GM08714 (cell line): ENCODE results near the gene KRTAP16-1.

Experiments used
- H3K4me3 ChIP-seq: fragments of 200-500 bp; sonication (Bioruptor generic); 2 replicates; pipeline ENCODE4 v1.5.1; 2014; ENCODE audit warnings: mild to moderate bottlenecking, low read length, inconsistent platforms
- ZNF274 ChIP-seq: IDR thresholded peaks from 2 replicates; pipeline ENCODE4 v1.6.1; 2012; ENCODE audit warnings: mild to moderate bottlenecking, low read depth, low read length

The KRTAP16-1 gene

GRCh38 chr17:41324180-41325075, 15.3 kb upstream of the KRTAP16-1 start:
- TF ChIP-seq ZNF274: no peak
- H3K4me3 ChIP-seq: no peak overlapping the region

GRCh38 chr17:41322903-41323895, 14.1 kb upstream of the KRTAP16-1 start:
- TF ChIP-seq ZNF274: no peak
- no peak overlapping the region for H3K4me3 ChIP-seq

GRCh38 chr17:41322094-41322902, 13.2 kb upstream of the KRTAP16-1 start:
- H3K4me3 ChIP-seq: no peak overlapping the region
- no peak for TF ChIP-seq ZNF274

- no peak overlapping the region for H3K4me3 ChIP-seq
- no peak for TF ChIP-seq ZNF274
These were observed 9.1 kb upstream of the KRTAP16-1 start for GRCh38 chr17:41318231-41318630.

- H3K4me3 ChIP-seq: no peak overlapping the region
- TF ChIP-seq ZNF274: no peak
These were observed 6.8 kb upstream of the KRTAP16-1 start for GRCh38 chr17:41315814-41316445.

- no peak within 1 kb of the TSS for H3K4me3 ChIP-seq
- no peak for TF ChIP-seq ZNF274
These were observed 6.2 kb upstream of the KRTAP16-1 start, which contains the start of gene KRTAP17-1 for GRCh38 chr17:41315204-41315794. Gene KRTAP17-1, minus strand, starts transcription at chr17:41315710. Its CDS starts 60 bp downstream, at chr17:41315650.

- no peak overlapping the region for H3K4me3 ChIP-seq
- TF ChIP-seq ZNF274: no peak
These were observed 2.0 kb upstream of the KRTAP16-1 start for GRCh38 chr17:41311111-41311510.

- no peak overlapping the region for H3K4me3 ChIP-seq
- no peak for TF ChIP-seq ZNF274
These were observed 725 bp downstream of the KRTAP16-1 start for GRCh38 chr17:41308251-41308917.

- no peak overlapping the region for H3K4me3 ChIP-seq
These were observed 1.5 kb downstream of the KRTAP16-1 start for GRCh38 chr17:41307647-41308046.

GRCh38 chr17:41304091-41304490, 5.0 kb downstream of the KRTAP16-1 start:
- H3K4me3 ChIP-seq: no peak overlapping the region
- no peak for TF ChIP-seq ZNF274

More at GRCh38 chr17:41307647-41308046, 1.5 kb downstream of the KRTAP16-1 start:
- TF ChIP-seq ZNF274: no peak

- no peak for TF ChIP-seq ZNF274
These were observed 6.1 kb downstream of the KRTAP16-1 start for GRCh38 chr17:41302981-41303380.

More at GRCh38 chr17:41302981-41303380, 6.1 kb downstream of the KRTAP16-1 start:
- no peak overlapping the region for H3K4me3 ChIP-seq
